Measurements from ENCODE around the gene MRFAP1L1.
"Not testable (repeated sequence)": the region's sequence is repeated elsewhere in the genome, so short reads cannot be mapped to it uniquely, and the experiment has no call there.

Gene MRFAP1L1

GRCh38 chr4:6709230-6710114 is at the start of gene MRFAP1L1:
Gene MRFAP1L1, minus strand, starts transcription at chr4:6709865. Its CDS starts 236 bp downstream, at chr4:6709629.
- DNase-seq, result peak; percentile 93 to 98

DNA sequence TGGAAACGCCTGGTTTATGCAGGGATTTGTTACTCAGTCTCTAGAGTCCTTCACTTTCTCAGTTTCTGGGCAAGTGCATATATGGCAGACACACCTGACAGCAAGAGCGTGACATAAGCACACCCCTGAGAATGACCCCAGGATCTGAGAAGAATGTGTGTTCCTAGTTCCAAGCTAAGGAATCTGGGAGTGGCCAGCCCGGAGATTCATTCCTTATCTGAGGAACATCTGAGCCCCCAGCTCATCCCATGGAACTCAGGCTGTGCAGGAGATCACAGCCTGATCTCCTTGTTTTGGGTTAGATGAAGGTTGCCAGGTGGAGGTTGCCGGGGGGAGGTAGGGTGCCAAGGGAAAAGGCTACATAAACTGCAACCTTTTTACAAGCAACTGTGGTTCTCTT is 49.1 kb upstream of the MRFAP1L1 start:
- no peak for DNase-seq

DNA sequence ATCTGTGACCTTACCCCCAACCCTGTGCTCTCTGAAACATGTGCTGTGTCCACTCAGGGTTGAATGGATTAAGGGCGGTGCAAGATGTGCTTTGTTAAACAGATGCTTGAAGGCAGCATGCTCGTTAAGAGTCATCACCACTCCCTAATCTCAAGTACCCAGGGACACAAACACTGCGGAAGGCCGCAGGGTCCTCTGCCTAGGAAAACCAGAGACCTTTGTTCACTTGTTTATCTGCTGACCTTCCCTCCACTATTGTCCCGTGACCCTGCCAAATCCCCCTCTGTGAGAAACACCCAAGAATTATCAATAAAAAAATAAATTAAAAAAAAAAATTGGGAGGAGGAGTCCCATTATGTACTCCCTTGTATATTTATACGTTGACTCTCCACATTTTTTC is 46.7 kb upstream of the MRFAP1L1 start:
- DNase-seq, result not testable (repeated sequence)

GRCh38 chr4:6755088-6755753 is 45.6 kb upstream of the MRFAP1L1 start:
- DNase-seq, result no peak

DNA sequence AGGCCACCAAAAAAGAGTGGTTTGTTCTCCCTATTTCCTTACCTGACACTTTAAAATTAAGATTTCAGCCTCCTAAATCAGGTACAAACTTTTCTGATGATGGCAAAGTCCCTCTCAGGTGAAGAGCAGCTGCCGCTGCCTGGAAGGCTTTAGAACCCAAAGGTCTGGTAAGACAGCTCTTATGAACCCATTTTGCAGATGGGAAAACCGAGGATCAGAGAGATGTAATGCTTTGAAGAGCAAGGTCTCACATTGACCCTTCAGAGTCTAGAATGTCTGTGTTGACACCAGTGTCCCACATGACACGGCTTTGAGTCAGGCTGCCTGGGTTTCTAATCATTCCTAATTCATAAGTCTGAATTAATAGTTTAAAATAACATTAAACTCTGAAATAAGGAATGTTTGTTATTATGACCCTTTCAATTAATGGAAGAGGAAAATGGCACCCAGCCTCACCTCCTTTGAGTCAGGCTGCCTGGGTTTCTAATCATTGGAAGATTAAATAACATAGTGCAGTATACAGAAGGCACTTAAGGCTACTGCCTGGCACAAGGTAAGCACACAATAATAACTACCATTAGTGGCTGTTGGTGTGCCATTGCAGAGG is 44.9 kb upstream of the MRFAP1L1 start:
- DNase-seq, result no peak

GRCh38 chr4:6753891-6754290 is 44.2 kb upstream of the MRFAP1L1 start:
- DNase-seq, result no peak

DNA sequence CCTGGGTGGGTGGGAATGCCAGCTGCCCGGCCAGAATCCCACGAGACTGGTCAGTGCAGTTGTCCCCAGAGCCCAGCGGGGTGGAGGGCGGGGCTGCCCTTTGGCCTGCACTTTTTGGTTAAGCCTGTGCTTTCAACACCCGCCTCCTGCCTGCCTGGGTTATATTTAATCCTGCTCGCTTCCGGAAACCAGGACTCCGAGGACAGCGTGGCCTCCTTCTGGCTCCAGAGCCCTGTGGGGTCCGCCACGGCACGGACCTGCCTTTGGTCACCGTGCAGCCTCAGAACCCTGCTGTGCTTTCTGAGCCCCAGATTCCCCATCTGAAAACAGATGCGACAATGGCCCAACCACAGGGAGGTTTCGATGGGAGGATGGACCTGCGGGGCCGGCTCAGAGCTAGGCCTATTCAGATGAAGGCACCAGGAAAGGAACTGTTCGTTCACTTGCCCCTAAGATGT is 43.5 kb upstream of the MRFAP1L1 start:
- no peak for DNase-seq

- DNase-seq, result no peak
These were observed 42.8 kb upstream of the MRFAP1L1 start for GRCh38 chr4:6752486-6752829.

DNA sequence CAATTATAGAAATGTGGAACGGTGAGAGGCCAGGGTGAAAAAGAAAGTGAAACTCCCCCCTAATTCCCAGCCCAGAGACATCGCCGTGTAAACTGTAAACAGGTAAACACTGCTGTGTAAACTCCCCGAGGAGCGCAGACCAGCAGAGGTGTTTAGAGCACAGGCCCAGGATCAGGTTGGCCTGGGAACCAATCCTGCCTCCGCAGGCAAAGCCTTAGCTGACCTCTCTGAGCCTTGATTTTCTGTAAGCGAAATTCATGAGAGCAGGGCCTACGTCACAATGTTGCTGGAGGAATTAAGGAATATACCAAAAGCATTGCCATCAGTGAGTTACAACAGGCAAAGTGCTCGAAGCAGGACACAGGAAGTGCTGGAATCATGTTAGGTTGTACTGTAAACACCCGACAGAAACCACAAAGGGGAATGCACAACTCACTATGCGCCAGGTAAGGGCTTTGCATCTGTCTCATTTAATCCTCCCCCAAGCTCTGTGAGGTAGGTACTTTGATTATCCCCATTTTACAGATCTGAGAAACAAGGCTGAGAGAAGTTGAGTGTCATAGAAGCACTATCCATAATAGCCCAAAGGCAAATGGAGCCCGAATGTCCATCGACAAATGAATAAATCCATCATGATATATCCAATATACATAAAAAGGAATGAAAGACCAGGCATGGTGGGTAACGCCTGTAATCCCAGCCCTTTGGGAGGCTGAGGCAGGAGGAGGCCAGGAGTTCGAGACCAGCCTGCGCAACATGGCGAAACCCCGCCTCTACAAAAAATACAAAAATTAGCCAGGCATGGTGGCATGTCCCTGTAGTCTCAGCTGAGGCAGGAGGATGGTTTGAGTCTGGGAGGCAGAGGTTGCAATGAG is 42.2 kb upstream of the MRFAP1L1 start:
- no peak for DNase-seq

GRCh38 chr4:6750286-6751221 is 40.9 kb upstream of the MRFAP1L1 start:
- DNase-seq, result no peak

GRCh38 chr4:6749340-6750171 is 39.9 kb upstream of the MRFAP1L1 start:
- no peak for DNase-seq

- no peak for DNase-seq
These were observed 38.6 kb upstream of the MRFAP1L1 start for GRCh38 chr4:6748286-6748685.

GRCh38 chr4:6747294-6748051 is 37.8 kb upstream of the MRFAP1L1 start:
- no peak for DNase-seq

DNA sequence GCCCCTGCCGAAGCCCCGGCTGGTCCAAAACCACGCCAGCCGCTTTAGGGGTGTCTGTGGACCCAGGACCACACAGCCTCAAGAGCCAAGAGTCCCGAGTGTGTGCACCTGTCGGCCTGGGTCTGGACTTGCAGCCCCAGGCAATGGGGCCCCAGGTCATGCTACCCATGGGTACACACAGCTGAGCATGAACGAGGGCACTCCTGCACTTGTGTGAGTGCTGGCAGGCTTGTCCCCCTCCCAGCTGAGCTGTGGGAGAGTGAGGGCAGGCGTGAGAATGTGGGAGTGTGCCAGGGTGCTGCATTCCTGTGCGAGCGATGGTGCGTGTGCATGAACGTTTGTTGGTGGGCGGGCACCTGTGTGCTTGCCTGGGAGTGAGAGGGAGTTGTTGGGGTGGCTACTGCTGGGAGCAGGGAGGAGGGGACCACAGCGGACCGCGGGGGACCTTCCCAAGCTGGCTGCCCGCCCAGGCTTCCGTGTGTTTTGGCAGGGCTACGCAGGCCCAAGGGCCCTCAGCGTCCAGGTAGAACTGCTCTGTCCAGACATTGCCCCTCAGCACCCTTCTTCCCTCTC is 37.1 kb upstream of the MRFAP1L1 start:
- no peak for DNase-seq

GRCh38 chr4:6742989-6743388 is 33.3 kb upstream of the MRFAP1L1 start:
- DNase-seq, result no peak

- DNase-seq, result no peak
These were observed 32.8 kb upstream of the MRFAP1L1 start for GRCh38 chr4:6742507-6742906.

GRCh38 chr4:6740347-6740746 is 30.7 kb upstream of the MRFAP1L1 start:
- DNase-seq, result no peak

DNA sequence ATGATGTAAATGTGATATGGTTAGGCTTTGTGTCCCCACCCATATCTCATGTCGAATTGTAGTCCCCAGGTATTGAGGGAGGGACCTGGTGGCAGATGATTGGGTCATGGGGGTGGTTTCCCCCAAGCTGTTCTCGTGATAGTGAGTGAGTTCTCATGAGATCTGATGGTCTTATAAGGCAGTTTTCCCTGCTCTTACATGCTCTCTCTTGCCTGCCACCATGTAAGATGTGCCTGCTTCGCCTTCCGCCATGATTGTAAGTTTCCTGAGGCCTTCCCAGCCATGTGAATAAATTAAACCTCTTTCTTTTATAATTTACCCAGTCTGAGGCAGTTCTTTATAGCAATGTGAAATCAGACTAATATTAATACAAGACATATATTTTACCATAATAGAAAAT is 30.3 kb upstream of the MRFAP1L1 start:
- no peak for DNase-seq

GRCh38 chr4:6734165-6734786 is 24.6 kb upstream of the MRFAP1L1 start:
- no peak for DNase-seq
